GM21515 (cell line): ENCODE data around the gene MYO5A.
A peak's percentile ranks its signal among the peaks of the same experiment; 100 is the strongest.
"Not testable (repeated sequence)": the region's sequence is repeated elsewhere in the genome, so short reads cannot be mapped to it uniquely, and the experiment has no call there.

Experiments
- ATAC-seq: cut with Tn5 transposase; IDR thresholded peaks from one replicate; pipeline ENCODE4 v1.9.1; 2021; ENCODE audit not compliant: unreplicated experiment

MYO5A gene

DNA sequence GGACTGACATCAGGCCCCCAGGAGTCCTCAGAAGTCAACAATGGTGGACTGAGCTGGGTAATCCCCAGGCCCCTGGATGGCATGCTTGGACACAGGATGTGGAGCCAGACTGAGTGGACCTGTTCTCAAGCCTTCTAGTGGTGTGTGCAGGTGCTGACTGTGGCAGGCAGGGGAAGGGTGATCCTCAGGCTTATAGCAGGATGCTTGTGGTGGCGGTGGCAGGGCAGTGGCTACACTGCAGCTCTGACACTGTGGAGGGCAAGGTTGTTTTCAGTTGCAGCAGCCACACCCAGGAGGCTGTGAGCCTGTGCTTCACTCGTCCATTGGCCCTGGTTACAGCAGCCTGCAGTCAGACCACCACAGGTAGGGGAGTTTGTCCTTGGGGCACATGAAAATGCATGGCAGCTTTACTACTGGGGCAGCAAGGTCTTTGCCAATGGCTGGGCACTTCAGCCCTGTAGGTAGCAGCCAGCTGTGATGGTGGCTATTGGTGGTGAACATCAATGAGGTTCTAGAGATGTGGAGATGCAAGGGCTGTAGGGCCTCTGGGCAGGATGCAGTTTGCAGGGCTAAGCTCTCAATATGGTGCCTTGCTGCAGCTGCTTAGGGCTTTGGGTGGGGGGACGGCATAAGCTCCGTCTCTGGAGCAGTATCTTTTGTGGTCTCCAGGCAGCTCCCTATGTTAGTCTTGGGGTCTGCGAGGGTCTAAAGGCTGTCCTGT, 17.5 kb upstream of the MYO5A start:
- ATAC-seq, result no peak

DNA sequence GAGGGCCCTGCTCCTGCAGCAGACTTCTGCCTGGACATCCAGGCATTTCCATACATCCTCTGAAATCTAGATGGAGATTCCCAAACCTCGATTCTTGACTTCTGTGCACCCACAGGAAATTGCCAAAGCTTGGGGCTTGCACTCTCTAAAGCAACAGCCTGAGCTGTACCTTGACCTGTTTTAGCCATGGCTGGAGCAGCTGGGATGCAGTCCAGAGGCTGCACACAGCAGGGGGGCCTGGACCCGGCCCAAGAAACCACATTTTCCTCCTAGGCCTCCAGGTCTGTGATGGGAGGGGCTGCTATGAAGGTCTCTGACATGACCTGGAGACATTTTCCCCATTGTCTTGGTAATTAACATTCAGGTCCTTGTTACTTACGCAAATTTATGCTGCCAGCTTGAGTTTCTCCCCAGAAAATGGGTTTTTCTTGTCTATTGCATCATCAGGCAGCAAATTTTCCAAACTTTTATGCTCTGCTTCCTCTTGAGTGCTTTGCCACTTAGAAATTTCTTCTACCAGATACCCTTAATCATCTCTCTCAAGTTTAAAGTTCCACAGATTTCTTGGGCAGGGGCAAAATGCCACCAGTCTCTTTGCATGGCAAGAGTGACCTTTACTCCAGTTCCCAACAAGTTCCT, 11.8 kb upstream of the MYO5A start:
- ATAC-seq, result no peak

DNA sequence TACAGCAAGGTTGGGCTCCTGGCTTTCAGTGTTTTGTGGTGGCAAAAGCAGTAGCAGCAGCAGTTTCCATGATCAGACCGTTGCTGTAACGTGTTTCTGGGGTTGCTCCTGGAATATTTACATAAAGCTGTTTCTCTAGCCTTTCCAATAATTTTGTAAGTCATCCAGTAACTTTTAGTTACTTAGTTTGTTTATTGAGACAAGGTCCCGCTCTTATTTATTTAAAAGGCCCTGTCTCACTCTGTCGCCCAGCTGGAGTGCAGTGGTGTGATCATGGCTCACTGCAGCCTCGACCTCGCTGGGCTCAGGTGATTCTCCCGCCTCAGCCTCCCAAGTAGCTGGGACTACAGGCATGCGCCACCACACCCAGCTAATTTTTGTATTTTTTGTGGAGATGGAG, 8.8 kb upstream of the MYO5A start:
- ATAC-seq, result no peak

DNA sequence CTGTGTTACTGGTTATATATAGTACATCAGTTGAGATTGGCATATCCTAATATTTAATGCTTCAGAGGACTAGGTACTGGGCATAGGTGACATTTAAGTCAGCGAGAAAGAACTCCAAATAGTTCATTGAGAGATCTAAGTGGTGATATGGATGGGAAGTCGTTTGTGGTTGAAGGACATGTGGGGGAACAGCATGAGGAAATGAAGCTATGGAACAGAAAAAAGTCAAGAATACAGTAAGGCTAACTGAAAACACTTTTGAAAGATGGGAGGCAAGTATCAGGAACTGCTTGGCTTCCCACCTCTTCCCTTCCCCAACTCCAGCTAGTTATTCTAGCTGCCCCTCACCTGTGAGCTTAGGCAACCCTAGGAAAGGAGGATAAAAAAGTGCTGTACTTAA, 3.7 kb upstream of the MYO5A start:
- no peak for ATAC-seq

DNA sequence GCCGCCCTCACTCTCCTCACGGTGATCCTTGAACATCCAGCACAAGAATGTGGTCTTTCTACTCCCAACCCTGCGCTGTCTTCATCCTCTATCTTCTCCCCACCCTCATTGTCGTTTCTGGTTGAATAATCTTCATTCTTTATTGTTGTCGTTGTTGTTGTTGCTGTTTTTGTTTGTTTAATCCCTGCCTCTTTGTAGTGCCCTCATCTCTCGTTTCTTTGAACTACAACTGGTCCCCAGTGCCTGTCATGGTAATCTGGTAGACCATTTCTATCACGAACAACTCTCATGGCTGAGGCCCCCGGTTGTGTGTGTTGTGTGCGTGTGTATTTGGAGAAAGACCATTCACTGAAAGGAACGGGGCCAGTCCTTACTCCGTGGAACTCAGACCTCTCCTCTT, 1.3 kb upstream of the MYO5A start:
- ATAC-seq, result no peak

DNA sequence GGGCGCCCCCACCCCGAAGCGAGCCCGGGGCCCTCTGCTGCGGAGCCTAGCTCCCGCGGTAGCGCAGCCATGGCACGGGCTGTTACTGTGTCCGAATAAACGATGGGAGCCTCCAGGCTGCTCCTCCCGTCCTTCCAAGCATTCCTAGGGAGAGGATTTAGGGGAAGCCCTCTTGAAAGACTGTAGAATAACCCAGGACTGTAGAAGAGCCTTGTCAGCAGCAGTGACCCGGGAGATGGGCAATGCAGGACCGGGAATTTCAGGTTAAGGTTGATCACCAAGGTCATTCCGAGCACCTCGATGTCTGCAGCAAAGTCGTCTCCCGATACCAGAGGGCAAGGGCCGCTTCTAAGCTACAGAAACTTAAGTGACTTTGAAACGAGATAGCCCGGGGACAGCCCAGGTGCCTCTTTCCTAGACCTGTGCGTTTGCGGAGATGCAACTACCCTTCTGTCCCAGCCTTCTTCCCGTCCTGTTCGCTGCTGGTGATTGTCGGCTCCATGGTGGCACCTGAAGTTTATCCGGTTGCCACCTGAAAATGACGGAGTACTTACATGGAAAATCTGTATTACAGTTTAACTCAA, 753 bp upstream of the MYO5A start:
- peak; percentile 4 for ATAC-seq

DNA sequence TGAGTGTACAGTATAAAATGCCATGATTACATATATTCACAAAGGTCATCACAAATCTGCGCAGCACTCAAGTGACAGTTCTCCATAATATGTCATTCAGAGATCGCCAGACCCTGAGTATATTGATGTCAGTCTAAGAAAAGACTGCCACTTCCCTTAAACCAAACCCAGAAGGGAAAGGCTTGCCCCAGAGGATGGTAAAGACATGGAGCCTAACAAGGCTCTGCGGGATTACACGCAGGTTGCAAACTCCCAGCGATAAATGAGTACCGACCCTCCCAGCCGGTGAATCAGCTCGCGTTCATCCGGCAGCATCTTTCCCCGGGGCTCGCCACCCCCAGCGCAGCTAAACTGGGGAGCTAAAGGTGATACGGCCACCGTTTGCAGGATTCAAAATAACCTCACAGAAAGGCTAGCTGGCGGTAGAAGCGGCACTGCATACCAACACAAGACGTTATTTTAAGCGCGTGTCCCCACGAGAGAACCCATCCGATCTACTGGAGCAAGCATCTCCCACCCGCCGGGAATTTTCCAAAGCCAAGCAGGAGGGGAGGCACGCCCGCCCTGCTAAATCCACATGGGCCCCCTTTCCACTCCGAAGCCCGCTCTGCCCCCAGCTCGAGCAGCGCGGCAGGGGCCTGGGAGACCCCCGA, 643 bp downstream of the MYO5A start:
- ATAC-seq, result no peak

DNA sequence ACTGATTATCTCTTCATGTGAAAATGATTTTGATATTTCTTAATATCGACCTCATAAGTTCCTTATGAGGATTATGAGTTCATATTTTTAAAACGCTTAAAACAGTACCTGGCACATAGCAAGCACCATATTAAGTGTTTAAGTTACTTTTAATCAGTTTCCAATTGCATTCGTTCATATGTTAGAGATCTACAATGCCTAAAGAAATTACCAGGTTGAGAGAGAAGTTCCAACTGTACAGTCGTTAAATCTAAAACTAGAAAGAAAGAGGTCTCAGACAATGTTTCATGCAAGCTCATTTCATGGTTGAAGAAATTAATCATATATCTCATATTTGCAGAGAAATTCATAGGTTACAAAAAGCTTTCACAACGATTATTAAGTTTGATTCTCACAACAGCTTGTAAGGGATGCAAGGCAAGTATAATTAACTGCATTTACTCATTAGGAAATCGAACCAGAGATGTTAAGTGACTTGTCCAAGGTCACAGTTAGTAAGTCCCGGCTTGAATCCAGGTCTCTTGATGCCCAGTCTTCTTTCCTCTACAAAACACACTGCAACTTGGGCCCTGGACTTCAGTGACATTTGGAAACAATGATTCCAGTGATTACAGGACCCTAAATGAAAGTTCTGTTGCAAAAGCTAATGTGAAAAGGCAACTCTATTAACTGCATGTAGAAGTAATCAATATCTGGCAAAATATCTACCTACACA, 1.3 kb downstream of the MYO5A start:
- ATAC-seq, result no peak

DNA sequence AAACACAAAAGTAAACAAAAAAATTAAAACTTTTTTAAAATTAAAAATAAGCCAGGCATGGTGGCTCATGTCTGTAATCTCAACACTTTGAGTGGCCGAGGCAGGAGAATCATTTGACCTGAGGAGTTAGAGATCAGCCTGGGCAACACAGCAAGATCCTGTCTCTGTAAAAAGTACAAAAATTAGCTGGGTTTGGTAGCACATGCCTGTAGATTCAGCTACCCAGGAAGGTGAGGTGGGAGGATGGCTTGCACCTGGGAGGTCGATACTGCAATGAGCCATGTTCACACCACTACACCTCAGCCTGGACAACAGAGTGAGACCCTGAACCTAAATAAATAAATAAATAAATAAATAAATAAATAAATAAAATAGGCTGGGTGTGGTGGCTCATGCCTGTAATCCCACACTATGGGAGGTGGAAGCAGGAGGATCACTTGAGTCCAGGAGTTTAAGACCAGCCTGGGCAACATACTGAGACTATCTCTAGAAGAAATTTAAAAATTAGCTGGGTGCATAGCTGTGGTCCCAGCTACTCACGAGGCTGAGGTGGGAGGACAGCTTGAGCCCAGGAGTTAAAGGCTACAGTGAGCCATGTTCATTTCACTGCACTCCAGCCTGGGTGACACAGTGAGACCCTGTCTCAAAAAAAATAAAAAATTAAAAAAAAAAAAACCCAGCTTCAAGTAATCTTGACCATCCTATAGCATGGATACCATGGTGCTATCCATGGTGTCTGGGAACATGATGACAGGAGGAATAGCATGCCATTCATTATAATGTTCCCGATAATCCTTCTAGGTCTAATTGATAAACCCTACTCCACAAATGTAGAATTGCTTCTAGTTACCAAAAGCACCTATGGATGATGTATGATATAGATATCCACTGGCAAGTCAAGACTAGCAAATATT, 4.2 kb downstream of the MYO5A start:
- ATAC-seq, result no peak

DNA sequence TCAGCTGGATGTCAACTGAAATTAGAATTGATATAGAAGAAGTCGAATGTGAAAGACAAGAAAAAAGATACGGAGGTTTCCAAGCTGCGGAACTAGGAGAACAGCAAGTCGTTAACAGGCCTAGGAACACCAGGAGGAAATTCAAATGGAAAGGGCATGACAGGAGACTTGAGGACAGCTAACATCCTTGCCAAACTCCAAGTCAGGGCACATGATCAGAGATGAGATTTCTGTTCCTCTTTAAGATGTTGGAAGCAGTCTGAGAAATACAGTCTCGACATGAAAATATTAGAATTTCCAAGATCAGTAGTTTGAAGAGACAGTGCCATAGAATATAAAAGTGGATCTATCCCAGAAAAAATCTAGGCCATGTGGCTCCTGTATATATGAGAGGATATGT, 5.0 kb downstream of the MYO5A start:
- no peak for ATAC-seq

DNA sequence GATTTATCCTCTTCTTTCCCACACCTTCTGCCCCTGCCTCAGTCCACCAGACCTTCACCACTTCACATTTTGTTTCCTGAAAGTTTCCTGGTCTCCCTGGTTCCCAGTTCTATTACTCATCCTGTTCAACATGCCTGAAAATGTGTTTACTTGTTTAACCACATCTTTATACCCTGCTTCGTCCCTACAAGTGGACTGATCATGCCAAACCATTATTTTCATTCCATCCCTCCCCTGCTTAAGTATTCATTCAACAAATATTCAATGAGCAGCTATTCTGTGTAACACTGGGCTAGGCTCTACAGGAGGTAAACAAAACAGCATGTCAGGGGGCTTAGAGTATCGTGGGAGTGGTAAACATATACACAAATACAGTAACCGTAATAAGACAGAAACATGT, 5.5 kb downstream of the MYO5A start:
- no peak for ATAC-seq

DNA sequence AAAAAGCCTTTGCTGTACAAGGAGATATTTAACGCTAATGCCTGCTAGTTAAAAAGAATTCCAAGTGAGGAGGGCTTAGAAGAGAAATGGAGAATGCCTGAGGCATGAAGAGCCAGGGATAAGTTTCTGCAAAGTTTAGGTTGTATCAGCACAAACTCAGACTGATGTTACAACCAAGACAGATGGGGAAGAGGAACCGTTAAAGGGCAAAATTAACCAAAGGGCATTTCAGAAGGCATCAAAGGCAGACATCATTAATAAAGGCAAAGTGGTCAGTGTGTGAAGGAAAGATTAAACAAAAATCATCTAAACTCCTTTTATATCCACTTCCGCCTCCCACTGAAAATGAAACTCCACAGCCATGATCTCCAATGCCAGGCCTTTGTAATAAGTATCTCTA, 7.0 kb downstream of the MYO5A start:
- ATAC-seq, result no peak

DNA sequence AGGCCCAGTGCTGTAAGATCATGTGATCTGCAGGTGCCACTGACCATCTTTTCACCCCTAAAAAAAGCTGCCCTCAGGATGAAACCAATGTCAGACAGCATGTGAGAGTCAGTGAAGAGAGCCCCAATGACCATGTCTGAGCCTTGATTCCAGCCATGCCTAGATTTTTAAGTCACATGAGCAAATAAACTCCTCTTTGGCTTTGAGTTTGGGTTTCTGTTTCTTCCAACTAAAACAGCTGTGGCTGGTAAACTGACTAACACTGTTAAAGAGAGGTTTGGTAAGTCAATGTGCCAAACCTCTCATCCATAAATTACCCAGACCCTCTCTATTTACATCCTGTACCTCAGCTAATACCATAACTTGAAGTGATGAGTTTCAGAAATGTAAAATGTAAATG, 8.3 kb downstream of the MYO5A start:
- ATAC-seq, result no peak

DNA sequence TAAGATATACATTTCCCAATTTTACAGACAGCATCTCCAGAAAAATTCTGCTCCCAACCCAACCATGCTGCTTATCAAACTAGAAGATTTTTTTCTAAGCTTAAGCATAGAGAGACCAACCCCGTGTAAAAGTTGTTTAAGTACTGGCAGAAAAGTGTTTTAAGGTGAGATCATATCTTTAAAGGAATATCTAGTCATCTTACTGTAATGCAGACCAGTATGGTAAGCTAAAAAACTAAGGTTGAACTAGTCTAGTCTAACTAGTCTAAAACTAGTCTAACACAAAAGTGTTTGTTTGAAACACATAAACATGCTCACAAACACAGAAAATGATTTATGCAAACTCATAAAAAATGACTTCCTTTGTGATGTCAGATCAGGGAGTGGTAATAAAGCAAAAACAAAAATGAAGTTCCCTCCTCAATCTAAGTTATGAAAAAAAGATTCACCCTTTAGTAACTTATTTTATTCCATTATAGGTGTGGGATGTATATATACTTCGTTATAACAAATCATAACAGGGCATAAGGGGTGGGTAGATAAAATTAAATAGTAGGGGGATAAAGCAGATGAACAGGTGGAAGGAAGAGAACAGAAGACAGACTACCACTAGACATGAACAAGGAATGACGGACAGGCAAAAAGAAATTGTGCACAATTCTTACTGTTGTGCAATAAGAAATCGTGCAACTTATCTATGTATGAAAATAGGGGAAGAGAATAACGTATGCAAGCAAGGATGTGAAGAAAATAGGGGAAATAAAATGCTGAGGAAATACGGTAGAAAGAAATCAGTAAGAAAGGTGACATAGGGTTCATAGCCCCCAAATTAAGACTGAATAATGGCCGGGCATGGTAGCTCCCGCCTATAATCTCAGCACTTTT, 10.0 kb downstream of the MYO5A start:
- ATAC-seq, result no peak

DNA sequence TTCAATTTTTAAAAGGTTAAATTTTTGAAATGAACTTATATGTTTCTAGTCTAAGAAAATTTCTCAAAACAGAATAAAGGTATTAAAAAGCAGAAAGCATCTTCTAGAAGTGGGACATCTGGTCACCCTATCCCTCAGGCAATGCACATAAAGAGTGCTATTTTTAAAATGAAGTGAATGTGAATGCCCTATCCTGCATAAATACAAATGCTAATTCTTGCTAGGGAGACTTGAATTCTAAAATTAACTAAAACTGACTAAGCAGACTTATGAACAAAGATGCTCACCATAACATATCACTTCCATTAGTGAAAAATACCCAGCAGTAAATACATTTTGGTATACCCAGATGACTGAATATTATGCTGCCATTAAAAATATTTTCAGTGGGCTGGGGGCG, 11.7 kb downstream of the MYO5A start:
- ATAC-seq, result no peak

DNA sequence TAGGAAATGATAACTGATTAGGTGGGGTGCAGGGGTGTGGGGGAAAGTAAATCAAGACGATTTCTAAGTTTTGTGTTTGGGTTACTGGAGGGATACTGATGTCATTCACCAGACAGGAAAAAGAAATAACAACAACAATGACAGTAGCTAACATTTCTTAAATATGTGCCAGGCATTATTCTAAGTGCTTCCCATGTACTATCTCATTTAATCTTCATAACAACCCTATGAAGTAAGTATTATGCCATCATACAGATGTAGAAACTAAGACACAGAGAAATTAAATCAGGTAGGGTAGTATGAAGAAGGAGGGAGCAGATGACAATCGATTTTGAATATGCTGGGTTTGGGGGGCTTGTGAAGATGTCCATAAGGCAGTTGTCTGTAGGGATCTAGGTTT, 13.3 kb downstream of the MYO5A start:
- ATAC-seq, result no peak

DNA sequence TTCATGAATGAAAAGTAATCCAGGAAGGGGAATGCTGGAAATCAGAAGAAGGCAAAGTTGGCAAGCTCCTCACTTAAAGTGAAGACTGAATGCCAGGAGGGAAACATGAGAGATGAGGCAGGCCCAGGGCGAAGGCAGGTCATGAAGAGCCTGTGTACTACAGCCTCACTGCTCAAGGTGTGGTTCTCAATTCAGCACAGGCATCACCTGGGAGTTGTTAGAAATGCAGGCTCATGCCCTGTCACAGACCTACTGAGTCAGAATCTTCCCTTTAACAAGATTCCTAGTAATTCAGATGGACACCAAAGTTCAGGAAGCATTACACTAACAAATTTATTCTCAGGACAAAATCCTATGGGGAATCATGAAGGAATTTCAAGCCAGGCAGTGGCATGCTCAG, 14.2 kb downstream of the MYO5A start:
- no peak for ATAC-seq

DNA sequence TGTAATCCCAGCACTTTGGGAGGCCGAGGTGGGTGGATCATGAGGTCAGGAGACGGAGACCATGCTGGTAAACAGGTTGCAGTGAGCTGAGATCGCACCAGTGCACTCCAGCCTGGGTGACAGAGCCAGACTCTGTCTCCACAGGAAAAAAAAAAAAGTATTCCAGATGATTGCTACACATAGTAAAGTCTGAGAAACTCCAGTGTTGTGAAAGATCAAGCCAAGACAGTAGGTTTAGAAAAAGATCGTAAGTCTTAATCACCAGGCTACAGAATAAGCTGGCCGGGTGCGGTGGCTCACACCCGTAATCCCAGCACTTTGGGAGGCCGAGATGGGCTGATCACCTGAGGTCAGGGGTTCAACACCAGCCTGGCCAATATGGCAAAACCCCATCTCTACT, 15.8 kb downstream of the MYO5A start:
- not testable (repeated sequence) for ATAC-seq

DNA sequence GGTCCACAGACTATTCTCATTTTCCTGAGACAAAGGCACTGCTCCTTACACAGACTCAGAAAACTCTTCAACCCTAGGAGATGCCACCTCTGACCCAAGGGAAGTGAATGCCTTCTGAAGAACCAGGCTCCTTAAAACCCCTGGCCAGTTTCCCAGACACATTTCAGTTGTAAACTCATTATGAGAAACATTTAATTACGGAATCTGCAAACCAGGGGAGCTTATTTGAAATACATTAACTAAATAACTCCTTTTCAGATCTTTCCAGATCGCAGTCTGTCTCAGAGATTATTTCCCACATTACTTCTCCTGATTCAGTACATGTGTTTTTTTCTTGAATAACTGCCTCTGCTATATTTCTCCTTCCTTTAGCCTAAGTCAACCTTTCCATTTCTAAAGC, 17.6 kb downstream of the MYO5A start:
- ATAC-seq, result no peak
